Body of pancreas (tissue), 4 donors: ENCODE measurements around the gene LGR6.

ENCODE experiments used
- CTCF ChIP-seq, 7 experiments: fragments of 450-650 bp in 4 of 7; fragments of 200-600 bp in 3 of 7; sonication (generic) in 3 of 7; IDR thresholded peaks; one replicate each; pipeline ENCODE4 v1.5.1; 2016 to 2019; ENCODE audit warnings: antibody characterized with exemption in 7 of 7
- POLR2A ChIP-seq, 3 donors: fragments of 450-650 bp; IDR thresholded peaks; one replicate each; pipeline ENCODE4 v1.6.1; 2016; ENCODE audit warnings: antibody characterized with exemption in 3 of 3, mild to moderate bottlenecking in 2 of 3

- TF ChIP-seq POLR2A (IDR thresholded peaks at IDR 0.05) (no peak), CTCF (IDR thresholded peaks at IDR 0.05) (no peak)
These were observed 47.4 kb downstream of the LGR6 start for GRCh38 chr1:202240956-202241355.
